HEK293 (cell line): Measurements from ENCODE around the gene TNIP1.

Experiments
- ZFP3 ChIP-seq: fragments of 450-650 bp; formaldehyde crosslinking; IDR thresholded peaks from 2 replicates; pipeline ENCODE4 v1.5.1; 2016; ENCODE audit warnings: low read depth, missing biosample characterization, missing genetic modification characterization
- ZNF140 ChIP-seq: fragments of 450-650 bp; formaldehyde crosslinking; IDR thresholded peaks from 2 replicates; pipeline ENCODE4 v1.5.1; 2016; ENCODE audit warnings: missing biosample characterization, missing genetic modification characterization

DNA sequence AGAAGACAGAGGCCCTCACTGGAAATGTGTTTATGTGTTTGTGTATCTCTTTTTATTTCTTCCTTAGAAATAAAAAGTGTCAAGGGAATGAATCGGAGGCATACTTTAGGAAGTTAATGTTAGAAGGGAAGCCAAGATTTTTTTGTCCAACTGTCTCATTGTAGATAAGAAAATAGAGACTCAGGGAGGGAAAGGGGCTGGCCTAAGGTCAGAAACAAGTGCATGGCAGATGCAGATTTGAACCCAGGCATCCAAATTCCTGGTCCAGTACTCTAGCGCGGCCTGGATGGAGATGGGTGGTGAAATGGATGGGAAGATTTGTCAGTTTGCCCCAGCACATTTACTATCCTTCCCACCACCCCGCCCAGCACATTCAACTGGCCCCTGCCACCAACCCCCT is 19.8 kb upstream of the TNIP1 start:
- TF ChIP-seq ZNF140 (tag by site-specific recombination) (no peak), ZFP3 (tag by site-specific recombination) (no peak)
